K562 (cell line): ENCODE data around the gene MRPL27. TPM values are rescaled to one million over a fixed set of nuclear protein-coding genes. Genes with fewer than 3 reads are reported as not detected.

ENCODE experiments used
- ARNT ChIP-seq, 2 experiments: fragments of 450-650 bp; IDR thresholded peaks; 2 replicates each; pipeline ENCODE4 v1.6.1; 2016; ENCODE audit warnings: mild to moderate bottlenecking in 1 of 2
- ATF6 ChIP-seq: sonication (generic); formaldehyde crosslinking; IDR thresholded peaks from 2 replicates; pipeline ENCODE4 v1.4.0; 2020; ENCODE audit warnings: mild to moderate bottlenecking, missing genetic modification reagents
- CBX8 ChIP-seq: fragments of 200-600 bp; sonication (generic); IDR thresholded peaks from 2 replicates; pipeline ENCODE4 v1.6.1; 2012; ENCODE audit warnings: borderline replicate concordance, mixed run types, low read depth, mild to moderate bottlenecking, moderate library complexity, mixed read lengths, low read length, control low read depth, inconsistent platforms; ENCODE audit not compliant: poor library complexity, severe bottlenecking; ENCODE audit errors: extremely low read depth
- CTCF ChIP-seq, 3 experiments: IDR thresholded peaks in 2 of 3; conservative IDR thresholded peaks in 1 of 3; 2 replicates each; pipeline ENCODE4 v1.5.1; 2011 to 2012; ENCODE audit warnings: low read length in 3 of 3, mild to moderate bottlenecking in 3 of 3, control low read depth in 2 of 3, improper control_type of control experiment in 1 of 3, inconsistent platforms in 1 of 3, low read depth in 1 of 3, mixed read lengths in 1 of 3, moderate library complexity in 1 of 3; ENCODE audit not compliant: insufficient read depth in 2 of 3
- DIDO1 ChIP-seq: fragments of 450-650 bp; IDR thresholded peaks from 2 replicates; pipeline ENCODE4 v1.6.1; 2016; ENCODE audit warnings: low read depth, missing biosample characterization, missing genetic modification characterization
- FOSL1 ChIP-seq: fragments of 200-800 bp; sonication (Bioruptor generic); conservative IDR thresholded peaks from 2 replicates; pipeline ENCODE4 v1.6.1; 2016; ENCODE audit warnings: missing genetic modification characterization, missing compliant biosample characterization
- MAX ChIP-seq: sonication (generic); formaldehyde crosslinking; IDR thresholded peaks from 2 replicates; pipeline ENCODE4 v1.9.0; 2022; ENCODE audit warnings: mild to moderate bottlenecking, missing genetic modification reagents
- RBM34 ChIP-seq: fragments of 200-400 bp; formaldehyde crosslinking; IDR thresholded peaks from 2 replicates; pipeline ENCODE4 v1.6.1; 2018; ENCODE audit warnings: low read length, borderline replicate concordance; ENCODE audit not compliant: insufficient read depth
- SAFB ChIP-seq: fragments of 200-400 bp; formaldehyde crosslinking; IDR thresholded peaks from 2 replicates; pipeline ENCODE4 v1.6.1; 2017; ENCODE audit warnings: low read depth, low read length, borderline replicate concordance
- SPI1 ChIP-seq: IDR thresholded peaks from 2 replicates; pipeline ENCODE4 v1.6.1; 2011; ENCODE audit warnings: low read depth, low read length, control low read depth, borderline replicate concordance
- ZBTB11 ChIP-seq, 3 experiments: fragments of 200-800 bp in 1 of 3; fragments of 250-450 bp in 1 of 3; fragments of 450-650 bp in 1 of 3; sonication (Bioruptor Pico) in 1 of 3; sonication (Bioruptor generic) in 1 of 3; formaldehyde crosslinking in 1 of 3; IDR thresholded peaks; 2 replicates each; pipeline versions ENCODE4 v1.6.1 to v1.8.0; 2016 to 2022; ENCODE audit warnings: mild to moderate bottlenecking in 2 of 3, missing genetic modification characterization in 2 of 3, missing compliant biosample characterization in 1 of 3, moderate library complexity in 1 of 3
- ZHX1 ChIP-seq: fragments of 150-350 bp; conservative IDR thresholded peaks from 2 replicates; pipeline ENCODE4 v1.6.1; 2014; ENCODE audit warnings: low read length
- ZNF12 ChIP-seq: sonication (generic); formaldehyde crosslinking; IDR thresholded peaks from 2 replicates; pipeline ENCODE4 v1.4.0; 2020; ENCODE audit warnings: mild to moderate bottlenecking, missing genetic modification reagents
- ZNF695 ChIP-seq: fragments of 450-650 bp; formaldehyde crosslinking; IDR thresholded peaks from 2 replicates; pipeline ENCODE4 v1.4.0; 2020; ENCODE audit warnings: mild to moderate bottlenecking, moderate library complexity
- polyA plus RNA-seq, 8 experiments: library from polyadenylated mRNA; depleted of rRNA in 4 of 8; stranded (reverse) in 5 of 8; unstranded in 3 of 8; fragments of >200 nt; fragmentation: Nextera tagmentation in 2 of 8; fragmentation: Illumina TruSeq in 1 of 8; extraction: Ambion mirVana in 2 of 8; extraction: Trizol in 1 of 8; gene quantifications; 2 replicates each; pipeline versions ENCODE4 v1.2.1 to v1.2.3, GENCODE V29; 2011 to 2014; ENCODE audit warnings: inconsistent platforms in 1 of 8, missing spikeins in 1 of 8
- total RNA-seq, 7 experiments: library from RNA; depleted of rRNA in 6 of 7; stranded (reverse); fragments of >200 nt in 6 of 7; fragmentation: Illumina TruSeq in 2 of 7; extraction: Trizol in 2 of 7; gene quantifications; 2 replicates each; pipeline versions ENCODE4 v1.2.1 to v1.2.3, GENCODE V29; 2011 to 2021; ENCODE audit warnings: low replicate concordance in 1 of 7

The MRPL27 gene
- total and polyA plus RNA-seq, 9 of the 15 experiments (the other 6 are each of a cell fraction or from before 2014, with no cell fraction given) = 96.3 to 401 (median 142) TPM

GRCh38 chr17:50361561-50362480 is 11.2 kb downstream of the MRPL27 start (continued):
- TF ChIP-seq RBM34 (no peak), CBX8 (no peak), ZNF695 (CRISPR knock-in tag) (no peak), DIDO1 (tag) (no peak), MAX (CRISPR knock-in tag) (peak; percentile 93), ZHX1 (no peak), ATF6 (CRISPR knock-in tag) (no peak), ARNT (IDR thresholded peaks at IDR 0.05) (peak in 1 of 2 experiments; percentile 85; a peak in 2 of 4 replicates), CTCF (IDR thresholded peaks at IDR 0.05 in 2 of 3, conservative IDR thresholded peaks at IDR 0.05 in 1 of 3; ENCODE audit: insufficient read depth in 2 of 3, low read depth in 1 of 3, low read length in 3 of 3) (peak; percentile 83 to 93 (median 89)), ZNF12 (no peak), SAFB (no peak), FOSL1 (tag) (peak; percentile 40; the same call in 1 of the 2 replicates), ZBTB11 (CRISPR knock-in tag; IDR thresholded peaks at IDR 0.05) (0 out of 6 replicates have a peak, but pooled peaks of 1 of the 3 experiments have one; percentile 46), SPI1 (no peak)
